Endothelial cell of umbilical vein (primary cell): ENCODE measurements around the gene ENO4. TPM values are rescaled to one million over a fixed set of nuclear protein-coding genes. Genes with fewer than 3 reads are reported as not detected.

ENCODE experiments used
- BruUV-seq: library from RNA; stranded (reverse); fragments of 400-500 nt; replicated peaks from 2 replicates; lab custom pipeline; 2021; lab: Mats Ljungman, UMichigan
- CTCF ChIA-PET: fragments of 300-600, 350-600 bp; sonication (Branson Sonifier 250); formaldehyde crosslinking; loops from one replicate; lab custom pipeline; 2021; ENCODE audit warnings: antibody characterized with exemption, inconsistent platforms; lab: Charles Lee
- POLR2A ChIA-PET: fragments of 300-600, 350-600 bp; sonication (Branson Sonifier 250); formaldehyde crosslinking; loops from one replicate; lab custom pipeline; 2021; ENCODE audit warnings: antibody characterized with exemption, inconsistent platforms; lab: Charles Lee
- DNase-seq: peaks from one replicate; pipeline ENCODE4 v3.0.0-alpha.2; 2011; ENCODE audit warnings: low read depth, low spot score
- FAIRE-seq: peaks from 2 replicates; lab custom pipeline; 2011; peaks lifted over from hg19 to GRCh38; lab: Jason Lieb, UNC
- H2AFZ ChIP-seq: 2 replicates; pipeline ENCODE4 v1.6.0; 2012; ENCODE audit warnings: low read depth, low read length, control low read depth, inconsistent platforms
- H3K27ac ChIP-seq: 2 replicates; pipeline ENCODE4 v1.5.1; 2011; ENCODE audit warnings: low read depth, mild to moderate bottlenecking, control low read depth, low read length, moderate library complexity; ENCODE audit not compliant: insufficient read depth
- H3K27me3 ChIP-seq, 2 experiments: 2 replicates each; pipeline versions ENCODE4 v1.6.0 to v1.6.1; 2011; ENCODE audit warnings: low read length in 2 of 2, mixed read lengths in 1 of 2; ENCODE audit not compliant: control insufficient read depth in 2 of 2, insufficient read depth in 2 of 2
- H3K36me3 ChIP-seq, 2 experiments: 2 replicates in 1 of 2; 3 replicates in 1 of 2; pipeline ENCODE4 v1.5.1; 2011; ENCODE audit warnings: low read length in 2 of 2, mild to moderate bottlenecking in 1 of 2, moderate library complexity in 1 of 2; ENCODE audit not compliant: control insufficient read depth in 2 of 2, insufficient read depth in 2 of 2; ENCODE audit errors: extremely low read depth in 1 of 2
- H3K4me1 ChIP-seq: 3 replicates; pipeline ENCODE4 v1.5.1; 2011; ENCODE audit warnings: mild to moderate bottlenecking, low read length; ENCODE audit not compliant: control insufficient read depth, insufficient read depth; ENCODE audit errors: extremely low read depth
- H3K4me2 ChIP-seq: 2 replicates; pipeline ENCODE4 v1.6.1; 2011; ENCODE audit warnings: low read length, control low read depth, mixed read lengths; ENCODE audit not compliant: insufficient read depth
- H3K4me3 ChIP-seq, 3 experiments: fragments of 200-600 bp in 1 of 3; sonication (generic), shearing (Covaris generic) in 1 of 3; replicated peaks in 1 of 3; 2 replicates each; pipeline ENCODE4 v1.5.1; 2011 to 2016; ENCODE audit warnings: control low read depth in 3 of 3, low read length in 3 of 3, mild to moderate bottlenecking in 2 of 3, inconsistent platforms in 1 of 3, low read depth in 1 of 3, moderate library complexity in 1 of 3; ENCODE audit not compliant: insufficient read depth in 1 of 3
- H3K79me2 ChIP-seq: 2 replicates; pipeline ENCODE4 v1.6.0; 2012; ENCODE audit warnings: low read length, inconsistent platforms; ENCODE audit not compliant: control insufficient read depth, insufficient read depth
- H3K9ac ChIP-seq: replicated peaks from 2 replicates; pipeline ENCODE3; 2011; ENCODE audit warnings: low read length, control low read depth; ENCODE audit not compliant: insufficient read depth; ENCODE audit errors: extremely low read depth
- H3K9me1 ChIP-seq: replicated peaks from 3 replicates; pipeline ENCODE4 v1.6.0; 2011; ENCODE audit warnings: mild to moderate bottlenecking, low read length; ENCODE audit not compliant: control insufficient read depth, insufficient read depth; ENCODE audit errors: extremely low read depth
- H3K9me3 ChIP-seq: replicated peaks from 2 replicates; pipeline ENCODE4 v1.5.1; 2012; ENCODE audit warnings: low read length, inconsistent platforms; ENCODE audit not compliant: control insufficient read depth, insufficient read depth
- H4K20me1 ChIP-seq: replicated peaks from 2 replicates; pipeline ENCODE3; 2011; ENCODE audit warnings: mild to moderate bottlenecking, low read length; ENCODE audit not compliant: control insufficient read depth, insufficient read depth; ENCODE audit errors: extremely low read depth
- EZH2 ChIP-seq: IDR thresholded peaks from 2 replicates; pipeline ENCODE4 v1.6.1; 2012; ENCODE audit warnings: borderline replicate concordance, low read depth, mild to moderate bottlenecking, moderate library complexity, low read length, inconsistent platforms; ENCODE audit not compliant: severe bottlenecking
- FOS ChIP-seq: IDR thresholded peaks from 2 replicates; pipeline ENCODE4 v1.6.1; 2011; ENCODE audit warnings: mild to moderate bottlenecking, low read length, moderate library complexity, borderline replicate concordance; ENCODE audit not compliant: insufficient read depth
- GATA2 ChIP-seq: IDR thresholded peaks from 2 replicates; pipeline ENCODE4 v1.7.0; 2011; ENCODE audit warnings: low read depth, mild to moderate bottlenecking, moderate library complexity, mixed read lengths, low read length; ENCODE audit not compliant: insufficient read length, insufficient read depth
- JUN ChIP-seq: IDR thresholded peaks from 2 replicates; pipeline ENCODE4 v1.6.1; 2011; ENCODE audit warnings: borderline replicate concordance, low read depth; ENCODE audit not compliant: insufficient read length, insufficient read depth
- MYC ChIP-seq: IDR thresholded peaks from one replicate; pipeline ENCODE4 v1.6.1; 2011; ENCODE audit warnings: mild to moderate bottlenecking, low read depth, low read length
- POLR2A ChIP-seq: IDR thresholded peaks from 2 replicates; pipeline ENCODE4 v1.6.1; 2012; ENCODE audit warnings: low read depth, mild to moderate bottlenecking, control low read depth, low read length
- POLR2AphosphoS5 ChIP-seq: IDR thresholded peaks from 2 replicates; pipeline ENCODE4 v1.6.1; 2012; ENCODE audit warnings: low read depth, mild to moderate bottlenecking, control low read depth, low read length, moderate library complexity; ENCODE audit not compliant: insufficient read depth
- dilution Hi-C: fragments of 300-500 bp; cut with MboI; formaldehyde crosslinking; loops from one replicate; pipeline ENCODE4 v1.15.0; 2019; ENCODE audit warnings: low sequenced_read_pairs; ENCODE audit not compliant: extremely low pct_ligation_motif_present
- intact Hi-C: fragments of 100-400 bp; cut with micrococcal nuclease; formaldehyde crosslinking; loops from one replicate; pipeline ENCODE4 v1.10.0; 2022
- polyA plus RNA-seq, 4 experiments: library from polyadenylated mRNA; depleted of rRNA in 3 of 4; stranded (reverse) in 3 of 4; unstranded in 1 of 4; fragments of >200 nt; gene quantifications; 2 replicates each; pipeline versions ENCODE4 v1.2.1 to v1.2.3, GENCODE V29; 2011 to 2012; ENCODE audit warnings: missing spikeins in 1 of 4
- total RNA-seq: library from RNA; stranded (reverse); gene quantifications from 2 replicates; pipeline ENCODE4 v1.2.3, GENCODE V29; 2021
- TF ChIP-seq, protein P1 (sequence below): IDR thresholded peaks from 2 replicates; pipeline ENCODE4 v1.6.1; 2011; ENCODE audit not compliant: insufficient read depth, insufficient read length
- TF ChIP-seq, protein P2 (sequence below), 2 donors: IDR thresholded peaks; 1 replicate in 1 of 2; 2 replicates in 1 of 2; pipeline ENCODE4 v1.5.1; 2011; ENCODE audit warnings: low read length in 2 of 2, mild to moderate bottlenecking in 2 of 2, moderate library complexity in 2 of 2, control low read depth in 1 of 2, inconsistent platforms in 1 of 2, low read depth in 1 of 2; ENCODE audit not compliant: insufficient read depth in 1 of 2; ENCODE audit errors: extremely low read depth in 1 of 2

Gene ENO4
- total and polyA plus RNA-seq, 2 donors (not counting 3 experiments of a cell fraction or from before 2014, with no cell fraction given), result 0.08 TPM; not detected in 1

GRCh38 chr10:116864436-116864835, 15.1 kb downstream of the ENO4 start:
- Histone ChIP-seq H3K9me3 (no peaks in the 10 kb centered on the region), H3K9me1 (no peaks in the 10 kb centered on the region), H3K9ac (no peak overlapping the region), H2AFZ (no peak overlapping the region), H3K4me2 (no peak overlapping the region), H4K20me1 (no peaks in the 10 kb centered on the region), H3K27ac (no peak overlapping the region), H3K27me3 (no peaks in the 10 kb centered on the region), H3K4me1 (no peaks in the 10 kb centered on the region), H3K36me3 (no peaks in the 10 kb centered on the region), H3K4me3 (no peak overlapping the region), H3K79me2 (no peaks in the 10 kb centered on the region)
- no TSS peak for BruUV-seq
- FAIRE-seq (no peak), DNase-seq (no peak)
- CTCF ChIA-PET, result no interaction called here
- intact Hi-C loops, result no loop called here
- POLR2A ChIA-PET, result no interaction called here
- dilution Hi-C loops, result no loop called here
- TF ChIP-seq POLR2AphosphoS5 (no peak), JUN (no peak), EZH2 (no peak), POLR2A (no peak), GATA2 (no peak), MYC (no peak), FOS (no peak)
- TF ChIP-seq, protein P1, sequence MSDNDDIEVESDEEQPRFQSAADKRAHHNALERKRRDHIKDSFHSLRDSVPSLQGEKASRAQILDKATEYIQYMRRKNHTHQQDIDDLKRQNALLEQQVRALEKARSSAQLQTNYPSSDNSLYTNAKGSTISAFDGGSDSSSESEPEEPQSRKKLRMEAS, result no peak
- TF ChIP-seq, protein P2, sequence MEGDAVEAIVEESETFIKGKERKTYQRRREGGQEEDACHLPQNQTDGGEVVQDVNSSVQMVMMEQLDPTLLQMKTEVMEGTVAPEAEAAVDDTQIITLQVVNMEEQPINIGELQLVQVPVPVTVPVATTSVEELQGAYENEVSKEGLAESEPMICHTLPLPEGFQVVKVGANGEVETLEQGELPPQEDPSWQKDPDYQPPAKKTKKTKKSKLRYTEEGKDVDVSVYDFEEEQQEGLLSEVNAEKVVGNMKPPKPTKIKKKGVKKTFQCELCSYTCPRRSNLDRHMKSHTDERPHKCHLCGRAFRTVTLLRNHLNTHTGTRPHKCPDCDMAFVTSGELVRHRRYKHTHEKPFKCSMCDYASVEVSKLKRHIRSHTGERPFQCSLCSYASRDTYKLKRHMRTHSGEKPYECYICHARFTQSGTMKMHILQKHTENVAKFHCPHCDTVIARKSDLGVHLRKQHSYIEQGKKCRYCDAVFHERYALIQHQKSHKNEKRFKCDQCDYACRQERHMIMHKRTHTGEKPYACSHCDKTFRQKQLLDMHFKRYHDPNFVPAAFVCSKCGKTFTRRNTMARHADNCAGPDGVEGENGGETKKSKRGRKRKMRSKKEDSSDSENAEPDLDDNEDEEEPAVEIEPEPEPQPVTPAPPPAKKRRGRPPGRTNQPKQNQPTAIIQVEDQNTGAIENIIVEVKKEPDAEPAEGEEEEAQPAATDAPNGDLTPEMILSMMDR (IDR thresholded peaks at IDR 0.05; ENCODE audit: extremely low read depth in 1 of 2, insufficient read depth in 1 of 2, low read depth in 1 of 2, low read length in 2 of 2), result no peak
